Epithelial cell of esophagus (primary cell): ENCODE results near the gene NOC2L.

Experiments used
- DNase-seq: peaks from one replicate; pipeline ENCODE4 v3.0.0; 2010; ENCODE audit warnings: low read depth
- H3K4me3 ChIP-seq: 2 replicates; pipeline ENCODE4 v1.5.1; 2011; ENCODE audit warnings: mild to moderate bottlenecking, low read length, control low read depth
- CTCF ChIP-seq: IDR thresholded peaks from 2 replicates; pipeline ENCODE4 v1.5.1; 2011; ENCODE audit warnings: low read depth, mild to moderate bottlenecking, low read length, control low read depth, inconsistent platforms; ENCODE audit not compliant: insufficient read depth; ENCODE audit errors: missing control alignments

NOC2L gene

GRCh38 chr1:954927-955326 lies 4.1 kb downstream of the NOC2L start:
- TF ChIP-seq CTCF: no peak
- H3K4me3 ChIP-seq: no peak overlapping the region
- no peak for DNase-seq

GRCh38 chr1:953524-954320 lies 5.3 kb downstream of the NOC2L start:
- H3K4me3 ChIP-seq: no peak overlapping the region
- no peak for TF ChIP-seq CTCF
- DNase-seq: no peak

GRCh38 chr1:952603-953002 lies 6.5 kb downstream of the NOC2L start:
- no peak overlapping the region for H3K4me3 ChIP-seq
- DNase-seq: no peak
- TF ChIP-seq CTCF: no peak

- no peak for TF ChIP-seq CTCF
- H3K4me3 ChIP-seq: no peak overlapping the region
- no peak for DNase-seq
Observed at GRCh38 chr1:952201-952600, 6.9 kb downstream of the NOC2L start.

GRCh38 chr1:951364-951763 lies 7.7 kb downstream of the NOC2L start:
- DNase-seq: no peak

DNA sequence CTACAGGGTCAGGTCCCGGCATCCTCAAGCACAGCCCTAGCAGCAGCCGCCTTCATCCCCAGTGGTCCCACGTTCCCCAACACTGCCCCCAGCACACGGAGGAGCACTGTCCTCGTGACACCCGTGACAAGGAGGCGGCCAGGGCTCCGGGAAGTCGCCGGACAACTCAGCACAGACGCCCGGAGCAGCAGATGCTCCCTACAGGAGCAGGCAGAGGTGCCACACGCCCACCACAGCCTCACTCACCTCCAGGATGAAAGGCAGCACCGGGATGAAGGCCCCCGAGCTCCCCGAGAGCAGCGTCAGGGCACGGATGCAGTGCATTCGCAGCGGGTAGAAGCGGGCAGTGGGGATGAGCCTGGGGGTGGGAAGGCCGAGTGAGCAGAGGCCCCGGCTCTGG lies 8.2 kb downstream of the NOC2L start:
- no peak for DNase-seq

More at GRCh38 chr1:951364-951763, 7.7 kb downstream of the NOC2L start:
- TF ChIP-seq CTCF: peak; percentile 26
- no peak overlapping the region for H3K4me3 ChIP-seq

More for the DNA sequence above, 8.2 kb downstream of the NOC2L start:
- no peak overlapping the region for H3K4me3 ChIP-seq
- TF ChIP-seq CTCF: no peak
